Activated CD4-positive, CD25-positive, alpha-beta regulatory T cell treated with anti-CD3 and anti-CD28 coated beads, Interleukin-2, amount 50 U/mL, for 72 hours (primary cell): Measurements from ENCODE around the gene GALC.

Experiments
- DNase-seq: peaks from one replicate; pipeline ENCODE4 v3.0.0; 2021

The GALC gene

GRCh38 chr14:87952307-87953094, 40.5 kb downstream of the GALC start:
- DNase-seq = no peak

GRCh38 chr14:87944987-87945604, 47.9 kb downstream of the GALC start:
- no peak for DNase-seq

DNA sequence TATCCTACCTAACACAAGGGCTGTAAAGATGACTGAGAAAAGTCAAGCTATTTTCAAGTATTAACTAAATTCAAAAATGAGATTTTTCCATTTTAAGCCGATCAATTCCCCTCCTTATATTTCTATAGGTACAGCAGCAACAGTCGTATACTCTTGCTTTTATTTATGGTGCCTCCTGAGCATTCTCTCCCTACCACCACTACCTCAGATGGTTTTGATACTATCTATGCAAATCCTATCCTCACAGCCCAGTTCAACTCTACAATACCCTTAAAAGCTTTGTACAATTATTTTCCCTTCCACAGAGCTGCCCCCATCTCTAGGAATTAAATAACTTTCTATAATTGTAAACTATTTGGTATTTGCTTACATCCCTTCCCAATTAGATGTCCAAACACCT, 52.1 kb downstream of the GALC start:
- DNase-seq = no peak

- DNase-seq = no peak
Observed at GRCh38 chr14:87940382-87940781, 52.6 kb downstream of the GALC start.

DNA sequence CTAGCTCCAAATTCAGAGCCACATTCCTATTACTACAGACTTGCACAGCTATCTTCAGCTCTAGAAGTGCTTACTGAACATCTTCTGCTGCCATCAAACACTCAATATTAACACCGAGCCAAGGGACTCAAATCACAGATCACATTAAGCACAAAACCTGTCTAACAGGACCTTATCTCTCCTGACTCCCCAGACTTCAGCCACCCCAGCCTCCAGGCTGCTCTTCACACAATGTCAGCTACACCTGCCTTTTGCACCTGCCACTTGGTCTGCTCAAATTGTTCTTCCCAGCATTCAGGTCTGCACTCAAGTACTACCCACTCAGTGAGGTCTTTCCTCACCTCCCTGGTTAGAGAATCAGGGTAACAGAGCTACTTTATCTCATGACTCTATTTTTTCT, 57.1 kb downstream of the GALC start:
- DNase-seq = no peak

DNA sequence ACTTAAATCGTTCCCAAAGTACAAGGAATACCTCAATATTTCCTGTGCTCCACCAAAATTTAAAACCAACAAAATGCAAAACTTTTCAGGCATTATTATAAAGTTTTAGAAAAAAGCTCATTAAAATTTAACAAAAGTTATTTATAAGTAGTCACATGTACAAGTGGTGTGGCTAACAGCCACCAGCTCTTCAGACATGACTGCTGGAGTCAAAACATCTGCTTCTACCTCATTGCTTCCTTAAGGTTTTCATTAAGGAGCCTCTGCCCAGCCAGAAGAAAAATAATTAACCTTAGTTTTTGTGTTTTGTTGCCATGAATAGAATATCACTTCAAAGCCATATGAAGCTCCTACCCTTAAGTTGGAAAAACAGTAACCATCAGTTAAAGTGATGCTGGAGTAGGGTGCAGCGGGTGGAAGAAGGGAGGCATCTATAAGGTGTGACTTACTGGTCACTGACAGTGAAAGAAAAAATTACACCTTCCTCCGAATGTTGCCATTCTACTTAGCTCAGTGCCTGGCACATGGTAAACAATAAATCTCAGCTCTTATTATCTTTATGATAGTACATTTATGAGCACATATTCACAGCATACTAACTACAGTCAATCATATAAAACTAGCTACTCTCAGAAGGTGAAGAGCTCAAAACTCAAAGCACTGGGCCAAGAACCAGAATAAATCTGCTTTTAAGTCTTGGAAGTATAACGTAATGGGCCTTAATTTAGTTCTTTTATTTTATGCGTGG, 57.7 kb downstream of the GALC start:
- DNase-seq = no peak

DNA sequence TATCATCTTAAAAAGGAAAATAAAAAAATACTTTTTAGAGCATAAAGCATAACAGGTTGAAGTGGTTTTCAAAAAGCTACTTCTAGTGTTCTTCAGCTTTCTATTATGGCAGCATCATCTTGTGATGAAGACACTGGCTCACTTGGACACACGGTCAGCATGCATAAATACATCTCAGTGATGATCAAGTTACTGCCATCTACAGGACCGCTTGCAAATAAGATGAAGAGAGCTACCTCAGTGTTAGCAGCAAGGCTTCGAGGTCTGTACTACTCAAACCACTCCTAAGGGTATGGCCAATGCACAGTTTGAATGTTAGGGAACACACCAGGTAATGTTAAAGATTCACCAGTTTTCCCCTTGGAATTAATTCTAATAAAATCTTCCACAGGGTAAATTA, 58.8 kb downstream of the GALC start:
- DNase-seq = no peak

- DNase-seq = no peak
Observed at GRCh38 chr14:87916886-87917275, 76.1 kb downstream of the GALC start.

- DNase-seq = no peak
Observed at GRCh38 chr14:87916103-87916885, 76.7 kb downstream of the GALC start.

DNA sequence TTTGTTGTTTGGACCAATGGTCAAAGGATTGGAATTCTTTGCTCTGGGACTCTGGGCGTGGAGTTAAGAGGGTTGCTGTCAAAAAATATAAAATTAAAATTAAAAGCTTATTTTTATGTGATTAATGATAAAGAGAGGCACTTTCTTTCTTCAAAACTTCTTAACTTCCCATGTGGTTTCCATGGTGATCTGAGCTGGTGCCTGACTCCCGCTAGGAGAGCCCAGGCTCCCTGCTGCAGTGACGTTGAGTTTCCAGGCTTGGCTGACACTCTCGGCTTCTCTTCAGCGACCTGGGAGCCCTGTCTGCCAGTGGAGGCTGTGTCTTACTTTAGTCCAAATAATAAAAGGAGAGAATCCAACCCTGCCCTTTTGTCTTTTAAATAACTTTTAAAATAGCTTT, 84.4 kb downstream of the GALC start:
- DNase-seq = no peak

DNA sequence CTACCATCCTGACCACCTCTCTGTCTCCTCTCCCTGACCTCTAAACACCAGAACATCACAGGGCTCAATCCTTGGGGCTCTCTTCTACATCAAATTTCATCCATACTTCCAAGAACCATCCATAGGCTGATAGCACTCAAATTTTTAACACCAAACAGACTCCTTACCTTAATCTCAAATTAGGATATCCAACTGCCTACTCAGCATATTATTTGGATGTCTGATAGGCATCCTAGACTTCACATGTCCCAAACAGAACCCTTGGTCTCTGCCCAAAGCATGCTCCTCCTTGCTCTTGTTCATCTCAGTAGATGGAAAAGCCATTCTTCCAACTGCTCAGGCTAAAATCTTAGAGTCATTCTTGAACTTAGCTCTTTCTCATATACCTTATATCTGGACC, 91.3 kb downstream of the GALC start:
- no peak for DNase-seq

DNA sequence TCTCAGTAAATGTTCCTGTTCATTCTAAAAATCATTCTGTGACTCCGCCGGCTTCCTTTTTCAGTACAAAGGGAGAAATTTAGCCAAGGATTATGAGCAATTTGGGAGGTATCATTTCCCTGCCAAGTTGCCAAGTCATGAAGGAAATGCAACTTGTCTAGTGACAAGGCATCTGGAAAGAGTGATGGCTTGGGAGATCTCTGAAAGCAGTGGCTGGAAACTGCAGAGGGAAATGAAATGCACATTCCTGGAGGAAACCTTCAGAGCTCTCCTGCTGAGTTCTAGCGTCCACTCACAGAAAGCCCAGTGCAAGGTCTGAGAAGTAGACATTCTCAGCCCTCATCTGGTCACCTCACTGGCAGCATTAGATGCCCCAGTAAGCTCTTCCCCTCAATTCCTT, 91.7 kb downstream of the GALC start:
- DNase-seq = no peak

DNA sequence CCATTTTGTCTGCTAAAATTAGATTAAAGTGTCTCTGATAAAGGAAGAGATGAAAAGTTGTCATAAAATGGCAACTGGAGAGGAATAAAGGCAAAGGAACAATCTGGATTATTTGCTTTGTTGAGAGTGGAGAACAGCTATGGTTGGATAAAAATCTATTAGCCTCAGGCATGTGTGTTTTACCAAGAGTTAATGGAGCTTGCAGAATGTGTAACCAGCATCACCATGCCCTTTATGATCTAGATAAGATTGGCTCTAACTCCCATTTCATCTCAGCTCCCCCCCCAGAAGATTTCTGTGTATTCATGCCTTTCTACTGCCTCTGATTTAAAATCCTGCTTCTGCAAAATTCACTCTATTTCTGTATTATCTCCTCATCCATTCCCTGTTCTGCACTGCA, 93.8 kb downstream of the GALC start:
- no peak for DNase-seq

DNA sequence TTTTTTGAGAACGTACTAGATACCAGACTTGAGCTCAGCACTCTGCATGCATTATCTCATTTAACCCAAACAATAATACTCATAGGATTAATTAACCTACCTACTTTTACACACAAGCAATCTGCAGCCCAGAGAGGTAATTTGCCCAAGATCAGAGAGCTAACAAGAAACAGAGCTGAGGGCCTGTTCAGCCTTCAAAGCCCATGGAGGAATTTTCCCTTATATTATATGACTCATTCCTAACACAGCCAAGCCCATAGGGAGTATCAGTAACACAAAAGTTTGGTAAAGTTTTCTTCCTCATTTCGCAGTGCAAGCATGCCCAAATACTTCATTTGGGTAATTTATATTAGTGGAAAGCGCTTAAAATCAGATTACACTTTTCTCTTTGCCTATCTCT, 94.7 kb downstream of the GALC start:
- DNase-seq = no peak

GRCh38 chr14:87896393-87897380, 96.3 kb downstream of the GALC start:
- DNase-seq = no peak

GRCh38 chr14:87894920-87895319, 98.1 kb downstream of the GALC start:
- no peak for DNase-seq

DNA sequence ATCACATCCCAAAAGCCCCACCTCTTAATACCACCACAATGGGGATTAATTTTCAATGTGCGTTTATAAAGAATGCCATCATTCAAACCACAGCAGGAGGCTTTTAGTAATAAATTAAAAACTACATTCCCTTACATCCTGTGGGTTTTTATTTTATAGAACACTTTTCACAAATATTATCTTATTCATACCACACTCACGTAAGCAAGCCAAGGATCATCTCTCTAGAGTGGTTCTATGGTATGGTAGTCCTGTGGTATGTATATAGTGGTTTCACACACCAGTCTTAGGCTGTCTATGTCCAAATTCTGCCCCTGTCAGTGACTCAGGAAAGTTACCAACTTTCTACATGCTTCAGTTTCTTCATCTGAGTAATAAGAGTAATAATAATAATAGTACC, 100.2 kb downstream of the GALC start:
- DNase-seq = no peak

- no peak for DNase-seq
Observed at GRCh38 chr14:87888136-87888999, 104.6 kb downstream of the GALC start.

DNA sequence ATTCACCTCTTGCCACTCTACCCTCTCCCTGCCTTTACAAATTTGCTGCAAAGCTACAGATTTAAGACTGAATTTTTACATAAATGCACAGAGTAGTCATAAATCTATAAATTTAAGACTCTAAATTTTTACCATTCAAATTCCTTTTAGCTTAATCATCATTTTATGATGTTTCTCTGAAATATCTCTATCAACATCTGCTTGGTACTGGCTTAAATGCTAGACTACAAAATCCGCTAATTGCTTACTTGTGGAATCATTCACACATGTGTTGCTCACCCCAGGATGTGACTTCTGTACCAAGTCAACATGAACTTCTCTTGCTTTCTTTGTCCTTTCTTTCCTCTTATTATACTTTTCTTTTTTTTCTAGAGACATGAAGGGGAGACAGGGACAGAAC, 109.2 kb downstream of the GALC start:
- no peak for DNase-seq
